ENCODE measurements around the gene MT1E. TPM values are rescaled to one million over a fixed set of nuclear protein-coding genes. Genes with fewer than 3 reads are reported as not detected.
"Not testable (repeated sequence)": the region's sequence is repeated elsewhere in the genome, so short reads cannot be mapped to it uniquely, and the experiment has no call there.

The MT1E gene
- total and polyA plus RNA-seq, 3 donors from 2014 or later: 10.5 to 55.4 (median 22.4) TPM

DNA sequence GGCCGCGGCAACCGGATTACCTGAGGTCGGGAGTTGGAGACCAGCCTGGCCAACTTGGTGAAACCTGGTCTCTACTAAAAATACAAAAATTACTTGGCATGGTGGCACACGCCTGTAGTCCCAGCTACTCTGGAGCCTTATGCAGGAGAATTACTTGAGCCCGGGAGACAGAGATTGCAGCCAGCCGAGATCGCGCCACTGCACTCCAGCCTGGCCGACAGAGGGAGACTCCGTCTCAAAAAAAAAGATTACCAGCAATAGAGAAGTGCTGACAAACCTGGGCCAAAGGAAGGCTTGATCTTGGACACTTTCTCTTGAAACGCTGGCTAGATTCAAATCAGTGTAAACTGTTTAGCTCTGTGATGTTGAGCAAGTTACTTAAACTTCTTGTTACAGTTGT lies 48.3 kb downstream of the MT1E start:
- 61 to 64% methylated on average over 12 of the region's 12 CpGs for WGBS, 2 donors
- Histone ChIP-seq H3K27me3 (no peaks in the 10 kb centered on the region), H3K4me1 (no peaks in the 10 kb centered on the region), H3K36me3 (ENCODE audit: low read depth, missing control alignments) (no peaks in the 10 kb centered on the region), H3K4me3 (no peak overlapping the region), H3K27ac (no peak overlapping the region), H3K9me3 (no peaks in the 10 kb centered on the region)
- TF ChIP-seq, protein P1, sequence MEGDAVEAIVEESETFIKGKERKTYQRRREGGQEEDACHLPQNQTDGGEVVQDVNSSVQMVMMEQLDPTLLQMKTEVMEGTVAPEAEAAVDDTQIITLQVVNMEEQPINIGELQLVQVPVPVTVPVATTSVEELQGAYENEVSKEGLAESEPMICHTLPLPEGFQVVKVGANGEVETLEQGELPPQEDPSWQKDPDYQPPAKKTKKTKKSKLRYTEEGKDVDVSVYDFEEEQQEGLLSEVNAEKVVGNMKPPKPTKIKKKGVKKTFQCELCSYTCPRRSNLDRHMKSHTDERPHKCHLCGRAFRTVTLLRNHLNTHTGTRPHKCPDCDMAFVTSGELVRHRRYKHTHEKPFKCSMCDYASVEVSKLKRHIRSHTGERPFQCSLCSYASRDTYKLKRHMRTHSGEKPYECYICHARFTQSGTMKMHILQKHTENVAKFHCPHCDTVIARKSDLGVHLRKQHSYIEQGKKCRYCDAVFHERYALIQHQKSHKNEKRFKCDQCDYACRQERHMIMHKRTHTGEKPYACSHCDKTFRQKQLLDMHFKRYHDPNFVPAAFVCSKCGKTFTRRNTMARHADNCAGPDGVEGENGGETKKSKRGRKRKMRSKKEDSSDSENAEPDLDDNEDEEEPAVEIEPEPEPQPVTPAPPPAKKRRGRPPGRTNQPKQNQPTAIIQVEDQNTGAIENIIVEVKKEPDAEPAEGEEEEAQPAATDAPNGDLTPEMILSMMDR (IDR thresholded peaks at IDR 0.05): peak in 2 of 3 experiments; percentile 31 to 48
- no peak for TF ChIP-seq POLR2A (IDR thresholded peaks at IDR 0.05)
- DNase-seq: no peak
- intact Hi-C loops (cut with DNase I; ENCODE audit: low total_unique reads): no loop called here

DNA sequence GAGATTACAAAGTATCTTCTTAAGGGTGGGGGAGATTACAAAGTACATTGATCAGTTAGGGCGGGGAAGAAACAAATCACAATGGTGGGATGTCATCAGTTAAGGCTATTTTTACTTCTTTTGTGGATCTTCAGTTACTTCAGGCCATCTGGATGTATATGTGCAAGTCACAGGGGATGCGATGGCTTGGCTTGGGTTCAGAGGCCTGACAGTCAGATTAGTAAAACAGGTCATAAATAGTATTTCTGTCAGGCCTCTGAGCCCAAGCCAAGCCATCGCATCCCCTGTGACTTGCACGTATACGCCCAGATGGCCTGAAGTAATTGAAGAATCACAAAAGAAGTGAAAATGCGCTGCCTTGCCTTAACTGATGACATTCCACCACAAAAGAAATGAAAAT lies 49.0 kb downstream of the MT1E start:
- H3K36me3 ChIP-seq (ENCODE audit: low read depth, missing control alignments); H3K27me3 ChIP-seq; intact Hi-C loops (cut with DNase I; ENCODE audit: low total_unique reads); H3K27ac ChIP-seq; H3K4me1 ChIP-seq; H3K4me3 ChIP-seq; H3K9me3 ChIP-seq; DNase-seq: not testable (repeated sequence)
- 78 to 80% methylated on average over 6 of the region's 6 CpGs for WGBS, 2 donors

DNA sequence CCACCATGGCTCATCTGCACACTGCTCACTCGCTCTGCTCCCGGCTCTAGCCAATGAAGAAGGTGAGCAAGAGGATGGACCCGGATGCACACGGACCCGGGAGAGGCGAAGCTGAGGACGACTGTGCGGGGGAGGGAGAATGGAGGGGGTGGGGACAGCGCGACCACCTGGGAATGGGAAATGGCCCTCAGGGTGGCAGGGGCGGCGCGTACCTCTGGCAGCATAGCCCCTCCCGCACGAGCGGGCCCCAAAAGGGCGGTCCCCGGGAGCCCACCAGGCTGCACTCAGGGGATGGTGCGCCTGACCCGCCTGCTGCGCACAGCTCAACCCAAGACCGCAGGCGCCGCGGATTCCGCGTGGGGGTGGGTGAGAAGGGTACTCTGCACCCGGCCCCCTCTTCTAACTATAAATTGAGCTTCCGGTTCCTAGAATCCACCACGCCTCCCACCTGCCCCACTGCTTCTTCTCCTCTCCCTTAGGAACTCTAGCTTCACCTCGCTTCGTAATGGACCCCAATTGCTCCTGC lies 50.2 kb downstream of the MT1E start:
- Histone ChIP-seq H3K4me1 (no peaks in the 10 kb centered on the region), H3K27ac (no peak overlapping the region), H3K9me3 (no peaks in the 10 kb centered on the region), H3K4me3 (peak overlapping the region in 1 of 2 donors; percentile 39), H3K27me3 (no peaks in the 10 kb centered on the region), H3K36me3 (ENCODE audit: low read depth, missing control alignments) (no peaks in the 10 kb centered on the region)
- WGBS, 2 donors: 15 to 32% methylated on average over 19 to 32 of the region's 32 CpGs
- no peak for TF ChIP-seq POLR2A (IDR thresholded peaks at IDR 0.05)
- TF ChIP-seq, protein P1 (IDR thresholded peaks at IDR 0.05): no peak
- intact Hi-C loops (cut with DNase I; ENCODE audit: low total_unique reads): no loop called here
- no peak for DNase-seq

Other genes with a start within 250 kb of the MT1E start
- 100 to 1,000 TPM; 287 to 337 TPM for gene AMFR, start 200.2 kb upstream of the MT1E start, total RNA-seq
- 258 TPM for gene AMFR, start 200.2 kb upstream of the MT1E start, polyA plus RNA-seq (ENCODE audit: insufficient read depth, low read depth, low replicate concordance)
- 10 to 100 TPM; 67.7 to 75.3 TPM for gene NUDT21, start 174.4 kb upstream of the MT1E start, total RNA-seq
- gene NUDT21, start 174.4 kb upstream of the MT1E start, polyA plus RNA-seq (ENCODE audit: insufficient read depth, low read depth, low replicate concordance): 224 TPM
- 10 to 100 TPM; 26.7 to 34.5 TPM for gene OGFOD1, start 174.2 kb upstream of the MT1E start, total RNA-seq
- gene OGFOD1, start 174.2 kb upstream of the MT1E start, polyA plus RNA-seq (ENCODE audit: insufficient read depth, low read depth, low replicate concordance): 38.2 TPM
- gene BBS2, start 105.8 kb upstream of the MT1E start, total RNA-seq: 10 to 100 TPM; 70.3 to 83.6 TPM
- 79.8 TPM for gene BBS2, start 105.8 kb upstream of the MT1E start, polyA plus RNA-seq (ENCODE audit: insufficient read depth, low read depth, low replicate concordance)
- not detected for gene MT4, start 60.7 kb upstream of the MT1E start, total RNA-seq
- 2.3 TPM for gene MT4, start 60.7 kb upstream of the MT1E start, polyA plus RNA-seq (ENCODE audit: insufficient read depth, low read depth, low replicate concordance)
- 1 to 10 TPM in 1 of 2 donors, not detected in 1; 4.6 TPM for gene MT3, start 36.3 kb upstream of the MT1E start, total RNA-seq
- 12.0 TPM for gene MT3, start 36.3 kb upstream of the MT1E start, polyA plus RNA-seq (ENCODE audit: insufficient read depth, low read depth, low replicate concordance)
- 10 to 100 TPM; 20.1 to 30.7 TPM for gene MT2A, start 17.2 kb upstream of the MT1E start, total RNA-seq
- gene MT2A, start 17.2 kb upstream of the MT1E start, polyA plus RNA-seq (ENCODE audit: insufficient read depth, low read depth, low replicate concordance): 77.1 TPM
- gene MT1M, start 6.9 kb downstream of the MT1E start, total RNA-seq: 1 to 10 TPM; 2.2 to 3.7 TPM
- gene MT1M, start 6.9 kb downstream of the MT1E start, polyA plus RNA-seq (ENCODE audit: insufficient read depth, low read depth, low replicate concordance): 2.6 TPM
- gene MT1A, start 12.9 kb downstream of the MT1E start, total RNA-seq: 10 to 100 TPM in 1 of 2 donors, not detected in 1; 10.6 TPM
- gene MT1A, start 12.9 kb downstream of the MT1E start, polyA plus RNA-seq (ENCODE audit: insufficient read depth, low read depth, low replicate concordance): not detected
- not detected for gene MT1B, start 26.1 kb downstream of the MT1E start, total RNA-seq
- gene MT1B, start 26.1 kb downstream of the MT1E start, polyA plus RNA-seq (ENCODE audit: insufficient read depth, low read depth, low replicate concordance): not detected
- gene MT1F, start 32.2 kb downstream of the MT1E start, total RNA-seq: 1 to 10 TPM; 3.6 to 8.1 TPM
- 15.4 TPM for gene MT1F, start 32.2 kb downstream of the MT1E start, polyA plus RNA-seq (ENCODE audit: insufficient read depth, low read depth, low replicate concordance)
- gene MT1G, start 42.3 kb downstream of the MT1E start, total RNA-seq: 10 to 100 TPM in 1 of 2 donors, 1 to 10 TPM in 1; 2.1 to 11.5 TPM
- gene MT1G, start 42.3 kb downstream of the MT1E start, polyA plus RNA-seq (ENCODE audit: insufficient read depth, low read depth, low replicate concordance): 14.7 TPM
- gene MT1H, start 44.0 kb downstream of the MT1E start, total RNA-seq: not detected
- gene MT1H, start 44.0 kb downstream of the MT1E start, polyA plus RNA-seq (ENCODE audit: insufficient read depth, low read depth, low replicate concordance): not detected
- gene MT1X, start 56.7 kb downstream of the MT1E start, total RNA-seq: 100 to 1,000 TPM in 1 of 2 donors, 10 to 100 TPM in 1; 77.0 to 180 TPM
- 51.7 TPM for gene MT1X, start 56.7 kb downstream of the MT1E start, polyA plus RNA-seq (ENCODE audit: insufficient read depth, low read depth, low replicate concordance)
- gene NUP93, start 104.3 kb downstream of the MT1E start, total RNA-seq: 100 to 1,000 TPM in 1 of 2 donors, 10 to 100 TPM in 1; 94.2 to 102 TPM
- gene NUP93, start 104.3 kb downstream of the MT1E start, polyA plus RNA-seq (ENCODE audit: insufficient read depth, low read depth, low replicate concordance): 147 TPM
- 1 to 10 TPM in 1 of 2 donors, under 1 TPM in 1; 0.16 to 1.1 TPM for gene SLC12A3, start 239.4 kb downstream of the MT1E start, total RNA-seq
- 0.16 TPM for gene SLC12A3, start 239.4 kb downstream of the MT1E start, polyA plus RNA-seq (ENCODE audit: insufficient read depth, low read depth, low replicate concordance)

All from testis (tissue), 3 donors.